GM12801 (cell line): Measurements from ENCODE around the gene HSPA5.

Source experiments
- TF ChIP-seq, protein P1 (sequence below): IDR thresholded peaks from one replicate; pipeline ENCODE4 v1.5.1; 2011; ENCODE audit warnings: control low read depth; ENCODE audit not compliant: insufficient read length; ENCODE audit errors: extremely low read depth

The HSPA5 gene

DNA sequence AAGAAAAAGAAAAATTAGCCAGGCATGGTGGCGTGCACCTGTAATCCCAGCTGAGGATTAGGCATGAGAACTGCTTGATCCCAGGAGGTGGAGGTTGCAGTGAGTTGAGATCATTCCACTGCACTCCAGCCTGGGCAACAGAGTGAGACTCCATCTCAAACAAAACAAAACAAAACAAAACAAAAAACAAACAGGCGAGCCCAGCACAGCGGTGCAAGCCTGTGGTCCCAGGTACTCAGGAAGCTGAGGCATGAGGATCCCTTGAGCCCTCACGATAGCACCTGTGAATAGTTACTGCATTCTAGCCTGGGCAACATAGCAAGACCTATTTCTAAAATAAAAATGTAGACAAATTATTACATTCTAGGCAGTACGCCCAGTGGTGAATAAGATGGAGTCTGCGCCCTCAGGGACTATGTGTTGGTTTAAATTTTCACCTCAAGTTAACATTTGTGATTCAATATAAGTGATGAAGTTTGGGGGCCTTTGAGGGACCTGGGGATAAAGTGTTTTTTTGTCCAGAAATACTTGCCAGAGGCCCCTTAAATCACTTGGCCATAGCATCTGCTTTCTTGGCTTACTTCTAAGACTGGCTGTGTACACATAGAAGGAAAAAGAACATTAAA is 17.1 kb upstream of the HSPA5 start:
- TF ChIP-seq, protein P1, sequence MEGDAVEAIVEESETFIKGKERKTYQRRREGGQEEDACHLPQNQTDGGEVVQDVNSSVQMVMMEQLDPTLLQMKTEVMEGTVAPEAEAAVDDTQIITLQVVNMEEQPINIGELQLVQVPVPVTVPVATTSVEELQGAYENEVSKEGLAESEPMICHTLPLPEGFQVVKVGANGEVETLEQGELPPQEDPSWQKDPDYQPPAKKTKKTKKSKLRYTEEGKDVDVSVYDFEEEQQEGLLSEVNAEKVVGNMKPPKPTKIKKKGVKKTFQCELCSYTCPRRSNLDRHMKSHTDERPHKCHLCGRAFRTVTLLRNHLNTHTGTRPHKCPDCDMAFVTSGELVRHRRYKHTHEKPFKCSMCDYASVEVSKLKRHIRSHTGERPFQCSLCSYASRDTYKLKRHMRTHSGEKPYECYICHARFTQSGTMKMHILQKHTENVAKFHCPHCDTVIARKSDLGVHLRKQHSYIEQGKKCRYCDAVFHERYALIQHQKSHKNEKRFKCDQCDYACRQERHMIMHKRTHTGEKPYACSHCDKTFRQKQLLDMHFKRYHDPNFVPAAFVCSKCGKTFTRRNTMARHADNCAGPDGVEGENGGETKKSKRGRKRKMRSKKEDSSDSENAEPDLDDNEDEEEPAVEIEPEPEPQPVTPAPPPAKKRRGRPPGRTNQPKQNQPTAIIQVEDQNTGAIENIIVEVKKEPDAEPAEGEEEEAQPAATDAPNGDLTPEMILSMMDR, result no peak

DNA sequence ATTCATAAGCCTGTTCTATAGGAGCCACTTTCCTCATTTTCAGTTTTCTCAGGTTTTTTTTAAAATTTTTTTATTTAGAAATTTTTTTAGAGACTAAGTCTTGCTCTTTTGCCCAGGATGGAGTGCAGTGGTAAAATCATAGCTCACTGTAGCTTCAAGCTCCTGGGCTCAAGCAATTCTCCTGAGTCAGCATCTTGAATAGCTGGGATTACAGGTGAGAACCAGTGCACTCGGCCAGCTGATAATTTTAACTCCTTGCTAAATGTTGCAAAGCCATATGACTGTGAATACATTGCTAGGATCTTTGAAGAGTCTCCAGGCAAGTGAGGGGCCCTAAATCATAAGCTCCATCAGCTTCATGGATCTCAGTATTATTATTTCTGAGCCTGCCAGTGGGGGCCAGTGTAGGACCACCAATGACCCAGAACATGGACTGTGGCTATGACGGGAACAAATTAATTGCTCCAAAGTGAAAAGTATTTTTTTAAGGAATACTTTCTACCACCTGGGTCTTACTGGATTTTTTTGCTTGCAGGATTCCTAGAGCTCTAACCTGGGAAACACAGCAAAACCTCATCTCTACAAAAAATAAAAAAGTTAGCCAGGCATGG is 14.7 kb upstream of the HSPA5 start:
- TF ChIP-seq, protein P1, result no peak

DNA sequence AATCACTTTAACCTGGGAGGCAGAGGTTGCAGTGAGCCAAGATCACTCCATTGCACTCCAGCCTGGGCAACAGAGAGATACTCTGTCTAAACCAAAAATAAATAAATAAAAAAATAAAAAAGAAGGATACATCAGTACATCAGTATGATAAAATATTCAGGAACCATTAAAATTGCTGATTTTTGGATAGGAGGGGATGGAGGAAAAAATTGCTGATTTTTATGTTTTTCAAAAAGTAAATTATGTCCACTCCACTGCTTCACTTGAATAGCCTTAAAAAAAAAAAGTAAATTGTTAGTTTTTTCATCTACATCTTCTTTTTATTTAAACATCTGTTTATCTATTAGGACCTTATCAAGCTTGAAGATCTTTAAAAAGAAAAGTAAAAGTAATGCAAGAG is 13.1 kb upstream of the HSPA5 start:
- TF ChIP-seq, protein P1, result no peak

DNA sequence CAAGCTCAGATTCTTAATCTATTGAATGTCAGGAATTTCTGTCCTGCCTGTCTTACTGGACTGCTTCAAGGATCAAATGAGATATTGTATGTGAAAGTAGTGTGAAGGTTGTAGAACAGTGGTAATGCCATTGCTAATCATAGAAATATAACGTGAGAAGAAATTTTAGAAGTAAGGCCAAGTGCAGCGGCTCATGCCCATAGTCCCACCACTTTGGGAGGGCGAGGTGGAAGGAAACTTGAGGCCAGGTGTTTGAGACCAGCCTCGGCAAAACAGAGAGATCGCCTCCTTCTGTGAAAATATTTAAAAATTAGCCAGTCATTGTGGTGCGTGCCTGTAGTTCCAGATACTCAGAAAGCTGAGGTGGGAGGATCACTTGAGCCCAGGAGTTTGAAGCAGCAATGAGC is 5.1 kb upstream of the HSPA5 start:
- TF ChIP-seq, protein P1, result no peak

DNA sequence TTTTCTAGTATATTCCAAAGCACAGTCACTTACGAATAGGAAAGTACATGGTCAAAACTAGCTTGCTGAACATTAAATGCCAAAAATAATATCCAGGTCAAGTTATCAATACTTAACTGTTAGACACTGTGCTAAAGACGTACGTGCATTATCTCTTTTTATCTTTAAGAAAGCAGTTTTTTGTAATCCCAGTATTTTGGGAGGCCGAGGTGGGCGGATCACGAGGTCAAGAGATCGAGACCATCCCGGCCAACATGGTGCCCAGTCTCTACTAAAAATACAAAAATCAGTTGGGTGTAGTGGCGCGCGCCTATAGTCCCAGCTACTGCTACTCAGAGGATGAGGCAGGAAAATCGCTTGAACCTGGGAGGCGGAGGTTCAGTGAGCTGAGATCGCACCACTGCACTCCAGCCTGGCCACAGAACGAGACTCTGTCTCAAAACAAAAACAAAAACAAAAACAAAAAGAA is 2.7 kb upstream of the HSPA5 start:
- TF ChIP-seq, protein P1, result no peak

DNA sequence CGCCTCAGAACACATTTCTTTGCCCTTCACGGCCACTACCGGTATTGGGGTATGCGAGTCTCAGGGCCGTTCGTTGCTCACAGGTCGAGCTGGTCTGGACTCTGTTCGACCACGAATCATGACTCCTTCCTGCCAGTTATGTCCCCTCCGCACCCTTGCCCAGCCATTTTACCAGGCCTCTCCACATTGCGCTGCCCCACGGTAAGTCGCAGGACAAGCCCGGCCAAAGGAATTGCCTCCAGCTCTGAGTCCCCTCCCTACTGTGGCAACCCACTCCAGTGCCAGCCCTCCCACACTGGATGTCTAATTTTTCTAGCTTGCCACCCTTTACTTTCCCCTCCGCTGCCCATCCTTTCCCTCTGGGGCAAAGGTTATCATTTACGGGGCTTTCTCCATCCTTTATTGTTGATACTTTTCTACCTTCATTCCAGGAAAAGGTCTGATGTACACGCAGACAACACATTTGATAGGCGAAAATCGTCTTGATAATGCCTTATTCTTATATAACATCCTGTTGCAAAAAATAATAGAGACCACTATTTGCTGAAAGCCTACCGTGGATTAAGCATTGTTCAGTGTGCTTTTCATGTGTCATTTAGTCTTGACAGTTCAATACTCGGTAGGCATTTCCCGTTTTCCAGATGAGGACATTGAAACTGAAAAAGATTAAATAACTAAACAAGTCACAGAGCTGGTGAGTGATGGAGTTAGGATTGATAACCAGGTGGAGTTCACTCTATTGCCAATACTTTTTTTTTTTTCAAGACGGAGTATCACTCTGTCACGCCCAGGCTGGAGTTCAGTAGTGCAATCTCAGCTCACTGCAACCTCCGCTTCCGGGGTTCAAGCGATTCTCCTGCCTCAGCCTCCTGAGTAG is 958 bp upstream of the HSPA5 start:
- TF ChIP-seq, protein P1, result no peak

DNA sequence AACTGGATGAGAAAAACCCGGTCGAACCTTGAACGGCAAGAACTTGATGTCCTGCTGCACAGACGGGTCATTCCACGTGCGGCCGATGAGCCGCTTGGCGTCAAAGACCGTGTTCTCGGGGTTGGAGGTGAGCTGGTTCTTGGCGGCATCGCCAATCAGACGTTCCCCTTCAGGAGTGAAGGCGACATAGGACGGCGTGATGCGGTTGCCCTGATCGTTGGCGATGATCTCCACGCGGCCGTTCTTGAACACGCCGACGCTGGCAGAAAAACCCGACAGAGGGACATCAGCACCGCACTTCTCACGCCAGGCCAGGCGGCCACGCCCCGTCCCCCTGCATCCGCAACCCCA is 519 bp downstream of the HSPA5 start:
- TF ChIP-seq, protein P1, result no peak
